ENCODE results near the gene SMC6. TPM values are rescaled to one million over a fixed set of nuclear protein-coding genes. Genes with fewer than 3 reads are reported as not detected.

SMC6 gene
- total RNA-seq, 1 experiment from 2014 or later = 44.2 TPM

DNA sequence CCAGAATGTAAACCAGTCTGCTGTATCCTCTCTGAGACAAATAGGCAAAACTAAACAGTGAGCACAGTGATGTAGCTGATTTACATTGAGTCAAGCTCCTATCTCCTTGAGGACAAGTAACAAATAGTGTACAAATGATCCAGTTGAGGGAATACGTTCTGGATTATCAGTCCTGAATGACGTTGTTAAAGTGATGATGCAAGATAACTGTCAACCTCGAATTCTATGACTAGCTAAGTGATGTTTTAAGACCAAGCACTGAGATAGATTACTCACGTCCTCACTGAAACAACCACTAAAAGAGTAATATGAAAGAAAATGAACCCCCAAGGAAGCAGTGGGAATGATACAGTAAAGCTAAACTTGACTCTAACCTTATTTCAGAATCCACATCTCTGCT lies 46.8 kb downstream of the SMC6 start:
- Histone ChIP-seq H3K4me3 (ENCODE audit: low read length) (no peak overlapping the region), H2AFZ (ENCODE audit: low read length) (no peak overlapping the region), H3K36me3 (ENCODE audit: insufficient read depth, low read length) (peaks cover 54% of the 10 kb centered on the region; the same call in 1 of the 2 replicates), H4K20me1 (ENCODE audit: insufficient read depth, low read depth, low read length) (no peaks in the 10 kb centered on the region), H3K4me1 (ENCODE audit: low read length) (no peaks in the 10 kb centered on the region), H3K79me2 (ENCODE audit: low read length) (no peaks in the 10 kb centered on the region), H3K4me2 (ENCODE audit: low read depth, low read length, poor library complexity, severe bottlenecking) (no peak overlapping the region), H3K9ac (ENCODE audit: low read length) (no peak overlapping the region), H3K27me3 (ENCODE audit: low read length) (no peaks in the 10 kb centered on the region), H3K27ac (ENCODE audit: low read length) (no peak overlapping the region), H3K9me2 (replicated peaks; ENCODE audit: insufficient read depth, low read length) (no peaks in the 10 kb centered on the region), H3K9me3 (ENCODE audit: low read length) (no peaks in the 10 kb centered on the region)
- DNase-seq = no peak

DNA sequence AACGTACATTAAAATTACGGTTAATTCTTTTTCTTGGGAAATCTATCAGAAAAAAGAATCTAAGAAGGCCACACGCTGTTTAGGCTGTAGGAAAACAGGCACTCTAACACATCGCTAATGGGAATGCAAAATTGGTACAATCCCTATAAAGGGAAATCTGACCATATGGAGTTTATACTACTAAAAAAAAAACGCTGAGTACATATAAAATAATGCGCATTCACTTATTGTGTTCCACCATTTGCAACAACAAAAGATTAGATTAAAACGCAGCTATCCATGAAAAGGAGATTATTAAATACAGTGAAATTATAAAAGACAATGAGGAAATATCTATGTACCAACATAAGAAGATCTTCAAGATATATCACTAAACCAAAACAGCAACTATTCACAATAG lies 62.8 kb downstream of the SMC6 start:
- peaks cover 39% of the 10 kb centered on the region for H3K36me3 ChIP-seq (ENCODE audit: insufficient read depth, low read length)
- no peaks in the 10 kb centered on the region for H3K27me3 ChIP-seq (ENCODE audit: low read length)
- no peak overlapping the region for H2AFZ ChIP-seq (ENCODE audit: low read length)
- no peaks in the 10 kb centered on the region for H4K20me1 ChIP-seq (ENCODE audit: insufficient read depth, low read depth, low read length)
- no peaks in the 10 kb centered on the region for H3K9me3 ChIP-seq (ENCODE audit: low read length)
- no peak for DNase-seq
- no peak overlapping the region for H3K9ac ChIP-seq (ENCODE audit: low read length)
- H3K79me2 ChIP-seq (ENCODE audit: low read length) = 0 out of 2 replicates have a peak, but pooled peaks cover 4% of the 10 kb centered on the region
- H3K4me2 ChIP-seq (ENCODE audit: low read depth, low read length, poor library complexity, severe bottlenecking) = no peak overlapping the region
- H3K4me1 ChIP-seq (ENCODE audit: low read length) = no peaks in the 10 kb centered on the region
- H3K9me2 ChIP-seq (replicated peaks; ENCODE audit: insufficient read depth, low read length) = no peaks in the 10 kb centered on the region
- no peak overlapping the region for H3K27ac ChIP-seq (ENCODE audit: low read length)
- no peak overlapping the region for H3K4me3 ChIP-seq (ENCODE audit: low read length)

GRCh38 chr2:17689010-17689409 lies 64.6 kb downstream of the SMC6 start:
- Histone ChIP-seq H3K4me1 (ENCODE audit: low read length) (no peaks in the 10 kb centered on the region), H3K9me3 (ENCODE audit: low read length) (no peaks in the 10 kb centered on the region), H3K9ac (ENCODE audit: low read length) (no peak overlapping the region), H3K27me3 (ENCODE audit: low read length) (no peaks in the 10 kb centered on the region), H3K9me2 (replicated peaks; ENCODE audit: insufficient read depth, low read length) (no peaks in the 10 kb centered on the region), H3K4me2 (ENCODE audit: low read depth, low read length, poor library complexity, severe bottlenecking) (no peak overlapping the region), H3K27ac (ENCODE audit: low read length) (no peak overlapping the region), H3K4me3 (ENCODE audit: low read length) (no peak overlapping the region), H3K36me3 (ENCODE audit: insufficient read depth, low read length) (peaks cover 29% of the 10 kb centered on the region), H2AFZ (ENCODE audit: low read length) (no peak overlapping the region), H4K20me1 (ENCODE audit: insufficient read depth, low read depth, low read length) (no peaks in the 10 kb centered on the region), H3K79me2 (ENCODE audit: low read length) (0 out of 2 replicates have a peak, but pooled peaks cover 4% of the 10 kb centered on the region)
- DNase-seq = no peak

DNA sequence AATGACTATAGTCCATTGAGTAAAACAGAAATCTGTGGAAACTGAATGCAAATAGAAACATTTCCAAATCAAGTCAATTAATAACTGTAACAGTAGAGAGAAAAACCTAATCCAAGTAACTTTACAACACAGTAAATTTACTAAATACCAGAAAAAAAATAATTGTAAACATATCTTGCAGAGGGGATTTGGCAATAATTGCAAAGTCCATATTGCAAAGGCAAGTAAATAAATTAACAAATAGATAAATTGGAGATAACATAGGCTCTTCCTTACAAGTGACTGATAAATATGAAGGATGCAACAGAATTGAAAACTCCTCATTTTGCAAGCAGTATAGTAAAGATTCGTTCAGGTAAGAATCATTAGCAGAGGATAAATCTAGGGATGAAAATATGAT lies 65.0 kb downstream of the SMC6 start:
- H3K36me3 ChIP-seq (ENCODE audit: insufficient read depth, low read length) = peaks cover 26% of the 10 kb centered on the region; the same call in 1 of the 2 replicates
- no peak for DNase-seq
- H3K4me1 ChIP-seq (ENCODE audit: low read length) = no peaks in the 10 kb centered on the region
- 0 out of 2 replicates have a peak, but pooled peaks cover 4% of the 10 kb centered on the region for H3K79me2 ChIP-seq (ENCODE audit: low read length)
- H3K27me3 ChIP-seq (ENCODE audit: low read length) = no peaks in the 10 kb centered on the region
- H3K4me3 ChIP-seq (ENCODE audit: low read length) = no peak overlapping the region
- H4K20me1 ChIP-seq (ENCODE audit: insufficient read depth, low read depth, low read length) = no peaks in the 10 kb centered on the region
- H2AFZ ChIP-seq (ENCODE audit: low read length) = no peak overlapping the region
- H3K4me2 ChIP-seq (ENCODE audit: low read depth, low read length, poor library complexity, severe bottlenecking) = no peak overlapping the region
- H3K27ac ChIP-seq (ENCODE audit: low read length) = no peak overlapping the region
- no peaks in the 10 kb centered on the region for H3K9me3 ChIP-seq (ENCODE audit: low read length)
- no peaks in the 10 kb centered on the region for H3K9me2 ChIP-seq (replicated peaks; ENCODE audit: insufficient read depth, low read length)
- no peak overlapping the region for H3K9ac ChIP-seq (ENCODE audit: low read length)

GRCh38 chr2:17683981-17684380 lies 69.6 kb downstream of the SMC6 start:
- Histone ChIP-seq H4K20me1 (ENCODE audit: insufficient read depth, low read depth, low read length) (no peaks in the 10 kb centered on the region), H3K9me2 (replicated peaks; ENCODE audit: insufficient read depth, low read length) (no peaks in the 10 kb centered on the region), H2AFZ (ENCODE audit: low read length) (no peak overlapping the region), H3K36me3 (ENCODE audit: insufficient read depth, low read length) (peaks cover 32% of the 10 kb centered on the region; the same call in 1 of the 2 replicates), H3K79me2 (ENCODE audit: low read length) (0 out of 2 replicates have a peak, but pooled peaks cover 4% of the 10 kb centered on the region), H3K4me2 (ENCODE audit: low read depth, low read length, poor library complexity, severe bottlenecking) (no peak overlapping the region), H3K9me3 (ENCODE audit: low read length) (no peaks in the 10 kb centered on the region), H3K9ac (ENCODE audit: low read length) (no peak overlapping the region), H3K4me3 (ENCODE audit: low read length) (no peak overlapping the region), H3K27ac (ENCODE audit: low read length) (no peak overlapping the region), H3K27me3 (ENCODE audit: low read length) (no peaks in the 10 kb centered on the region), H3K4me1 (ENCODE audit: low read length) (no peaks in the 10 kb centered on the region)
- DNase-seq = no peak

DNA sequence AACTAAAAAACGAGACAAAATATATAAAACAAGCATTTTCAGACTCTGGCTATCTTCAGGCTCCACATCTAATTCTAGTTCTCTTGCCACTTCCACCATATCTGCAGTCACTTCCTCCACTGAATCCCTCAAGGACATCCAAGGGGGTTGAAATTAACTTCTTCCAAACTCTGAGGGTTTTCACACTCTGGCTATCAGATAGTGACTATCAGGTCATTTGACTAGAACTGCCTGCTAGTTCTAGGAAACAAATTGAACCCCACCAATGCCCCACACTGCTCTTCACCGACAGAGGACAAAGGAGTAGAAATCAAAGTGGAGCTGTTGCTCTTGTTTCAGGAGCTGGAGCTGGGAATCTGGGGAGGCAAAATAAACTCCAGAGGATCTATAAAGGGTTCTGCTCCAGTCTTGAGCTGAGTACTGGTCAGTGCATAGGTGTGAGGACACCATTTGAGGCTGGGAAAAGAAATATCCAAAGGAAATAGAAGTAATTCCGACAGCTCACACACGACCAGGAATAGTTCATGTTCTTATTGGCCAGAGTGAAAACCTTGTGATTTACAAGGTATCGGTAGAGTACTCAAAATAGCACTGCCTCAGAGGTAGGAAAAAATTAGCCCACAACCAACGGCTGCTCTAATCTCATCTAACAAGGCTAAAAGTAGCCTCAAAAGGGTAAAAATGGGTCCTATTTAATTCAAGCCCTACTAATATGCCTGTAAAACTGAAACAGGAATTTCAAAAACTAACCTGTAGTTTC lies 71.3 kb downstream of the SMC6 start:
- no peaks in the 10 kb centered on the region for H3K9me3 ChIP-seq (ENCODE audit: low read length)
- peaks cover 34% of the 10 kb centered on the region for H3K36me3 ChIP-seq (ENCODE audit: insufficient read depth, low read length)
- H3K9me2 ChIP-seq (replicated peaks; ENCODE audit: insufficient read depth, low read length) = no peaks in the 10 kb centered on the region
- H3K4me1 ChIP-seq (ENCODE audit: low read length) = no peaks in the 10 kb centered on the region
- H3K4me3 ChIP-seq (ENCODE audit: low read length) = no peak overlapping the region
- H3K27ac ChIP-seq (ENCODE audit: low read length) = no peak overlapping the region
- no peak for DNase-seq
- H2AFZ ChIP-seq (ENCODE audit: low read length) = no peak overlapping the region
- no peak overlapping the region for H3K9ac ChIP-seq (ENCODE audit: low read length)
- H3K79me2 ChIP-seq (ENCODE audit: low read length) = 0 out of 2 replicates have a peak, but pooled peaks cover 4% of the 10 kb centered on the region
- no peaks in the 10 kb centered on the region for H4K20me1 ChIP-seq (ENCODE audit: insufficient read depth, low read depth, low read length)
- H3K4me2 ChIP-seq (ENCODE audit: low read depth, low read length, poor library complexity, severe bottlenecking) = no peak overlapping the region
- H3K27me3 ChIP-seq (ENCODE audit: low read length) = no peaks in the 10 kb centered on the region

- no peak overlapping the region for H3K9ac ChIP-seq (ENCODE audit: low read length)
- H3K79me2 ChIP-seq (ENCODE audit: low read length) = no peaks in the 10 kb centered on the region
- no peak for DNase-seq
- H3K36me3 ChIP-seq (ENCODE audit: insufficient read depth, low read length) = peaks cover 43% of the 10 kb centered on the region
- H3K27me3 ChIP-seq (ENCODE audit: low read length) = no peaks in the 10 kb centered on the region
- no peak overlapping the region for H2AFZ ChIP-seq (ENCODE audit: low read length)
- H3K9me2 ChIP-seq (replicated peaks; ENCODE audit: insufficient read depth, low read length) = no peaks in the 10 kb centered on the region
- no peaks in the 10 kb centered on the region for H4K20me1 ChIP-seq (ENCODE audit: insufficient read depth, low read depth, low read length)
- H3K27ac ChIP-seq (ENCODE audit: low read length) = no peak overlapping the region
- no peaks in the 10 kb centered on the region for H3K9me3 ChIP-seq (ENCODE audit: low read length)
- H3K4me3 ChIP-seq (ENCODE audit: low read length) = no peak overlapping the region
- no peaks in the 10 kb centered on the region for H3K4me1 ChIP-seq (ENCODE audit: low read length)
- no peak overlapping the region for H3K4me2 ChIP-seq (ENCODE audit: low read depth, low read length, poor library complexity, severe bottlenecking)
These were observed 73.5 kb downstream of the SMC6 start for GRCh38 chr2:17680119-17680518.

- Histone ChIP-seq H3K36me3 (ENCODE audit: insufficient read depth, low read length) (peaks cover 28% of the 10 kb centered on the region), H3K4me1 (ENCODE audit: low read length) (no peaks in the 10 kb centered on the region), H3K4me3 (ENCODE audit: low read length) (no peak overlapping the region), H3K27ac (ENCODE audit: low read length) (no peak overlapping the region), H3K9me2 (replicated peaks; ENCODE audit: insufficient read depth, low read length) (no peaks in the 10 kb centered on the region), H3K9ac (ENCODE audit: low read length) (no peak overlapping the region), H2AFZ (ENCODE audit: low read length) (no peak overlapping the region), H4K20me1 (ENCODE audit: insufficient read depth, low read depth, low read length) (no peaks in the 10 kb centered on the region), H3K79me2 (ENCODE audit: low read length) (no peaks in the 10 kb centered on the region), H3K27me3 (ENCODE audit: low read length) (no peaks in the 10 kb centered on the region), H3K4me2 (ENCODE audit: low read depth, low read length, poor library complexity, severe bottlenecking) (no peak overlapping the region), H3K9me3 (ENCODE audit: low read length) (no peaks in the 10 kb centered on the region)
- no peak for DNase-seq
These were observed 78.8 kb downstream of the SMC6 start for GRCh38 chr2:17674817-17675216.
